Measurements from ENCODE around the gene MTA3. TPM values are rescaled to one million over a fixed set of nuclear protein-coding genes. Genes with fewer than 3 reads are reported as not detected.

Gene MTA3
- total RNA-seq, 2 donors from 2014 or later: 23.0 to 30.8 TPM

GRCh38 chr2:42652086-42652485, 83.7 kb downstream of the MTA3 start:
- ATAC-seq (ENCODE audit: insufficient number of reproducible peaks, low FRiP score, low read depth): no peak
- DNase-seq (ENCODE audit: low spot score): no peak
- no peak overlapping the region for H3K4me3 ChIP-seq
- H3K27ac ChIP-seq: no peak overlapping the region
- peaks cover 3% of the 10 kb centered on the region for H3K36me3 ChIP-seq
- no peaks in the 10 kb centered on the region for H3K4me1 ChIP-seq (ENCODE audit: control insufficient read depth in 1 of 2, low read depth in 2 of 2)
- no peaks in the 10 kb centered on the region for H3K9me3 ChIP-seq
- no peak for TF ChIP-seq CTCF (IDR thresholded peaks at IDR 0.05)
- H3K27me3 ChIP-seq (replicated peaks; ENCODE audit: insufficient read depth): no peaks in the 10 kb centered on the region

GRCh38 chr2:42653039-42653438, 84.6 kb downstream of the MTA3 start:
- no peak for ATAC-seq (ENCODE audit: insufficient number of reproducible peaks, low FRiP score, low read depth)
- H3K36me3 ChIP-seq: peaks cover 3% of the 10 kb centered on the region
- no peak for TF ChIP-seq CTCF (IDR thresholded peaks at IDR 0.05)

GRCh38 chr2:42653908-42654445, 85.5 kb downstream of the MTA3 start:
- DNase-seq (ENCODE audit: low spot score): no peak
- no peak for ATAC-seq (ENCODE audit: insufficient number of reproducible peaks, low FRiP score, low read depth)
- H3K4me3 ChIP-seq: no peak overlapping the region

More at GRCh38 chr2:42653039-42653438, 84.6 kb downstream of the MTA3 start:
- DNase-seq (ENCODE audit: low spot score): no peak
- H3K27ac ChIP-seq: no peak overlapping the region
- H3K4me3 ChIP-seq: no peak overlapping the region
- H3K27me3 ChIP-seq (replicated peaks; ENCODE audit: insufficient read depth): no peaks in the 10 kb centered on the region
- no peaks in the 10 kb centered on the region for H3K9me3 ChIP-seq
- H3K4me1 ChIP-seq (ENCODE audit: control insufficient read depth in 1 of 2, low read depth in 2 of 2): no peaks in the 10 kb centered on the region

GRCh38 chr2:42658306-42658705, 89.9 kb downstream of the MTA3 start:
- ATAC-seq (ENCODE audit: insufficient number of reproducible peaks, low FRiP score, low read depth) (no peak), DNase-seq (ENCODE audit: low spot score) (no peak)
- no peak for TF ChIP-seq CTCF (IDR thresholded peaks at IDR 0.05)
- Histone ChIP-seq H3K27me3 (replicated peaks; ENCODE audit: insufficient read depth) (no peaks in the 10 kb centered on the region), H3K9me3 (no peaks in the 10 kb centered on the region), H3K36me3 (peaks cover 3% of the 10 kb centered on the region), H3K4me3 (no peak overlapping the region), H3K4me1 (ENCODE audit: control insufficient read depth in 1 of 2, low read depth in 2 of 2) (no peaks in the 10 kb centered on the region), H3K27ac (no peak overlapping the region)

More at GRCh38 chr2:42653908-42654445, 85.5 kb downstream of the MTA3 start:
- Histone ChIP-seq H3K4me1 (ENCODE audit: control insufficient read depth in 1 of 2, low read depth in 2 of 2) (no peaks in the 10 kb centered on the region), H3K9me3 (no peaks in the 10 kb centered on the region), H3K27ac (no peak overlapping the region), H3K36me3 (peaks cover 3% of the 10 kb centered on the region), H3K27me3 (replicated peaks; ENCODE audit: insufficient read depth) (no peaks in the 10 kb centered on the region)
- no peak for TF ChIP-seq CTCF (IDR thresholded peaks at IDR 0.05)

GRCh38 chr2:42659609-42660008, 91.2 kb downstream of the MTA3 start:
- DNase-seq (ENCODE audit: low spot score): no peak
- Histone ChIP-seq H3K9me3 (no peaks in the 10 kb centered on the region), H3K4me1 (ENCODE audit: control insufficient read depth in 1 of 2, low read depth in 2 of 2) (no peaks in the 10 kb centered on the region), H3K36me3 (peaks cover 3% of the 10 kb centered on the region), H3K27me3 (replicated peaks; ENCODE audit: insufficient read depth) (no peaks in the 10 kb centered on the region), H3K27ac (no peak overlapping the region), H3K4me3 (no peak overlapping the region)
- ATAC-seq (ENCODE audit: insufficient number of reproducible peaks, low FRiP score, low read depth): no peak
- no peak for TF ChIP-seq CTCF (IDR thresholded peaks at IDR 0.05)
